ENCODE results near the gene TMEM178A.

Gene TMEM178A

DNA sequence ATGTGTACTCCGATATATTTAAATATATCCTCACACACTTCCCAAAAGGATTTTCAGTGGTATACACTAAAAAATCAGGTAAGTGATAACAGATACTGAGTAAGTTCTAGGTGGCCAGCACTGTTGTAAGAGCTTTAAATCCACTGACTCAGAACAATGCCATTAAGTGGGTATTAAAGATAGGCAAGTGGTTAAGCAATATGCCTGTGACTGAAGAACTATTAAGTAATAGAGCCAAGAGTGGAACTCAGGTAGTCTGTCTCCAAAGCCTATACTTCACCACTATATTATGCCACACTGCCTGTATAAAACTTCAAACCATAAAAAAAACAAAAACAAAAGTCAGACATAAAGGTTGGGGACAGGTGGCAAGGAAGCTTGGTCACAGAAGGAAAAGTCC lies 76.2 kb downstream of the TMEM178A start:
- TF ChIP-seq, protein P1, sequence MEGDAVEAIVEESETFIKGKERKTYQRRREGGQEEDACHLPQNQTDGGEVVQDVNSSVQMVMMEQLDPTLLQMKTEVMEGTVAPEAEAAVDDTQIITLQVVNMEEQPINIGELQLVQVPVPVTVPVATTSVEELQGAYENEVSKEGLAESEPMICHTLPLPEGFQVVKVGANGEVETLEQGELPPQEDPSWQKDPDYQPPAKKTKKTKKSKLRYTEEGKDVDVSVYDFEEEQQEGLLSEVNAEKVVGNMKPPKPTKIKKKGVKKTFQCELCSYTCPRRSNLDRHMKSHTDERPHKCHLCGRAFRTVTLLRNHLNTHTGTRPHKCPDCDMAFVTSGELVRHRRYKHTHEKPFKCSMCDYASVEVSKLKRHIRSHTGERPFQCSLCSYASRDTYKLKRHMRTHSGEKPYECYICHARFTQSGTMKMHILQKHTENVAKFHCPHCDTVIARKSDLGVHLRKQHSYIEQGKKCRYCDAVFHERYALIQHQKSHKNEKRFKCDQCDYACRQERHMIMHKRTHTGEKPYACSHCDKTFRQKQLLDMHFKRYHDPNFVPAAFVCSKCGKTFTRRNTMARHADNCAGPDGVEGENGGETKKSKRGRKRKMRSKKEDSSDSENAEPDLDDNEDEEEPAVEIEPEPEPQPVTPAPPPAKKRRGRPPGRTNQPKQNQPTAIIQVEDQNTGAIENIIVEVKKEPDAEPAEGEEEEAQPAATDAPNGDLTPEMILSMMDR (IDR thresholded peaks at IDR 0.05; ENCODE audit: low read depth, low read length), result no peak
- Histone ChIP-seq H3K4me3 (ENCODE audit: low read depth, low read length) (no peak overlapping the region), H3K9me3 (no peaks in the 10 kb centered on the region), H3K4me1 (no peaks in the 10 kb centered on the region), H3K27me3 (no peaks in the 10 kb centered on the region), H3K36me3 (peaks cover 84% of the 10 kb centered on the region)
- no peak for DNase-seq

DNA sequence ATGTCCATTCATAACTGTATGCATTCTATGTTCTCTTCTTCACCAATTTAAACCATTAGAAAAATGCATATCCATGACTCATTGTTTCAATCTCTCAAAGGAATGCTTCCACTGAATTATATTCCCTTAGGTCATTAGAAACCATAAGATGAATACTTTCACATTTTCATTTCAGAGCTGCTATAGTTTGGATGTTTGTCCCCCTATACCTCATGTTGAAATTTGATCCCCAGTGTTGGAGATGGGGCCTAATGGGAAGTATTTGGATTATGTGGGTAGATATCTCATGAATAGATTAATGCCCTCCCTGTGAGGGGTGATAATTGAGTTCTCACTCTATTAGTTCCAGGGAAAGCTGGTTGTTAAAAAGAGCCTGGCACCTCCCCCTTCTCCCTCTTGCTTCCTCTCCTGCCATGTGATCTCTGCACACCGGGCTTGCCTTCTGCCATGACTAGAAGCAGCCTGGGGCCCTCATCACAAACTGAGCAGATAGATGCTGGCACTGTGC lies 77.6 kb downstream of the TMEM178A start:
- DNase-seq, result no peak
- no peaks in the 10 kb centered on the region for H3K4me1 ChIP-seq
- no peaks in the 10 kb centered on the region for H3K27me3 ChIP-seq
- H3K9me3 ChIP-seq, result no peaks in the 10 kb centered on the region
- TF ChIP-seq, protein P1 (IDR thresholded peaks at IDR 0.05; ENCODE audit: low read depth, low read length), result no peak
- H3K36me3 ChIP-seq, result peaks cover 79% of the 10 kb centered on the region
- no peak overlapping the region for H3K4me3 ChIP-seq (ENCODE audit: low read depth, low read length)

DNA sequence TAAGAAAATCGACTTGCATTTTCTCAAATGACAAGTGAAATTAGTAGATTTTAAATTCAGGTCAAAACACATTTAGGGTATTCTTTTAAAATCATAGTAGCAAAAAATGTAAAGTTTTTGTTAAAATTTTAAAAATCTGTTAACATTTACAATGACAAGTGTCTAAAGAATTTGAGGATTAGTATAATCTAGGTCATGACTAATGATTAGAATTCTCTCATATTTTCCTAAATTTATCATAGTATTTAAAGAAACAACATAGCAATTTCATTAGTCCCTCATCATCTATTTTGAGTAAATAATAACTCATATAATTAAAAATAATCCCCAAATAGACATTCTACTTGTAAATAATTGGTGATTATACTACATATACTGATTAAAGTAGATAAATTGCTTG lies 89.7 kb downstream of the TMEM178A start:
- DNase-seq, result no peak
- no peaks in the 10 kb centered on the region for H3K9me3 ChIP-seq
- H3K4me3 ChIP-seq (ENCODE audit: low read depth, low read length), result no peak overlapping the region
- no peaks in the 10 kb centered on the region for H3K4me1 ChIP-seq
- peaks cover 74% of the 10 kb centered on the region for H3K36me3 ChIP-seq
- TF ChIP-seq, protein P1 (IDR thresholded peaks at IDR 0.05; ENCODE audit: low read depth, low read length), result no peak
- H3K27me3 ChIP-seq, result no peaks in the 10 kb centered on the region; the same call in 1 of the 2 replicates

DNA sequence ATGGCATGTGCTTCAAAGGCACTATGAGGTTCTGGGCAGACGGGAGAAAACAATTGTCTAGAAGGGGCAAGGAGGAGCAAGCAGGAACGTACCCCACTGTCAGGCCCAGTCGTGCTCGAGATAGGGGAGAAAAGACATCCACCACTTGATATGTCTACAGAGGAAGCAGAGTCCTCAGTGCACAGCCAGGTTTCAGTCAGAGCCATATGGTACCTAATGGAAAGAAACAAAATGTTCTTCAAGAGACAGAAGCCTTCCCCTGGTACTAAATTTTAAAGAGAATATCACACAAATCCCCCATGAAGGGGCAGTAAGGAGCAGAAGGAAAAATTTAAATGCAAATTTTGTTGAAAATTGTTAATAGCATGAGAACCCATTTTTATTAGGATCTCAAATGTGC lies 91.4 kb downstream of the TMEM178A start:
- no peaks in the 10 kb centered on the region for H3K4me1 ChIP-seq
- H3K27me3 ChIP-seq, result no peaks in the 10 kb centered on the region
- DNase-seq, result no peak
- peaks cover 76% of the 10 kb centered on the region for H3K36me3 ChIP-seq
- TF ChIP-seq, protein P1 (IDR thresholded peaks at IDR 0.05; ENCODE audit: low read depth, low read length), result no peak
- no peaks in the 10 kb centered on the region for H3K9me3 ChIP-seq
- H3K4me3 ChIP-seq (ENCODE audit: low read depth, low read length), result no peak overlapping the region

DNA sequence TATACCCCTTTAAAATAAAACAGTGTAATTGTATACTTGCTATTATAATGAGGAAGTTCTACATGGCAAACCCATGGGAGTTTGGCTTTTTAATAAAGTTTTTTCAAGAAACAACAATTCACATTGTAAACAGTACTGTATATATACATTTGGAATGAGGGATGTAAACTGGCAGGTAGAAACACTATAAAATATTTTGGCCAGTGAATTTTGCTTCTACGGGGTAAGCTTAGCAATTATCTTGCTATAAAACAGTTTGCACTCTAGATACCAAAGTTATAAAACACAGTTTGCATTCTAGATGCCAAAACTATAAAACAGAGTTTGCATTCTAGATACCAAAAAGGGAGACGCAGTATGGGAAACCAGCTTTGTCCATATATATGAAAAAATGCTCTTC lies 96.7 kb downstream of the TMEM178A start:
- Histone ChIP-seq H3K9me3 (no peaks in the 10 kb centered on the region), H3K4me3 (ENCODE audit: low read depth, low read length) (no peak overlapping the region), H3K36me3 (peaks cover 58% of the 10 kb centered on the region), H3K27me3 (no peaks in the 10 kb centered on the region), H3K4me1 (no peaks in the 10 kb centered on the region)
- TF ChIP-seq, protein P1 (IDR thresholded peaks at IDR 0.05; ENCODE audit: low read depth, low read length), result no peak
- DNase-seq, result no peak
